Skeletal muscle tissue (tissue), 4 donors: ENCODE measurements around the gene H2AZ1. TPM values are rescaled to one million over a fixed set of nuclear protein-coding genes. Genes with fewer than 3 reads are reported as not detected.

ENCODE experiments used
- H3K27ac ChIP-seq: one replicate; pipeline ENCODE4 v1.7.0; 2013; ENCODE audit warnings: mild to moderate bottlenecking, low read depth, low read length, inconsistent platforms
- H3K27me3 ChIP-seq, 3 donors: one replicate each; pipeline ENCODE4 v1.7.0; 2013; ENCODE audit warnings: low read length in 3 of 3; ENCODE audit not compliant: control insufficient read depth in 3 of 3, insufficient read depth in 3 of 3
- H3K36me3 ChIP-seq, 3 donors: one replicate each; pipeline ENCODE4 v1.7.0; 2013; ENCODE audit warnings: low read length in 3 of 3; ENCODE audit not compliant: control insufficient read depth in 3 of 3, insufficient read depth in 3 of 3
- H3K4me1 ChIP-seq, 3 donors: one replicate each; pipeline ENCODE4 v1.7.0; 2013; ENCODE audit warnings: low read length in 3 of 3, mild to moderate bottlenecking in 3 of 3; ENCODE audit not compliant: control insufficient read depth in 3 of 3, insufficient read depth in 3 of 3
- H3K4me3 ChIP-seq, 3 donors: one replicate each; pipeline ENCODE4 v1.7.0; 2013; ENCODE audit warnings: low read length in 3 of 3
- H3K9ac ChIP-seq, 3 donors: one replicate each; pipeline ENCODE4 v1.7.0; 2013; ENCODE audit warnings: low read length in 3 of 3, mild to moderate bottlenecking in 3 of 3, moderate library complexity in 2 of 3, low read depth in 1 of 3
- H3K9me3 ChIP-seq, 3 donors: one replicate each; pipeline ENCODE4 v1.7.0; 2013; ENCODE audit warnings: low read length in 3 of 3; ENCODE audit not compliant: control insufficient read depth in 3 of 3
- total RNA-seq: library from RNA; depleted of rRNA; stranded (reverse); fragments of >200 nt; gene quantifications from one replicate; pipeline ENCODE4 v1.2.3, GENCODE V29; 2014
- donor health status: Osteomylitis.

H2AZ1 gene
- total RNA-seq, 1 donor from 2014 or later = 124 TPM

GRCh38 chr4:99915449-99915848, 34.6 kb downstream of the H2AZ1 start:
- Histone ChIP-seq H3K27ac (no peak overlapping the region), H3K9ac (no peak overlapping the region), H3K36me3 (peaks cover 0 to 10% (median 9%) of the 10 kb centered on the region in 3 donors), H3K4me1 (no peaks in the 10 kb centered on the region), H3K9me3 (peaks cover 0 to 1% (median 0%) of the 10 kb centered on the region in 3 donors), H3K27me3 (no peaks in the 10 kb centered on the region), H3K4me3 (no peak overlapping the region)

Other genes with a start within 250 kb of the H2AZ1 start
- gene DAPP1, start 133.4 kb downstream of the H2AZ1 start, total RNA-seq = 1.6 TPM
- gene LAMTOR3, start 55.8 kb downstream of the H2AZ1 start, total RNA-seq = 20.4 TPM
- gene DNAJB14, start 3.7 kb downstream of the H2AZ1 start, total RNA-seq = 16.7 TPM
- 61.6 TPM for gene DDIT4L, start 240.2 kb upstream of the H2AZ1 start, total RNA-seq